H1 (cell line): ENCODE results near the gene CCDC71L.

Experiments used
- ATF2 ChIP-seq: IDR thresholded peaks from 2 replicates; pipeline ENCODE4 v1.6.1; 2012; ENCODE audit warnings: low read length, inconsistent platforms
- BCL11A ChIP-seq, 2 experiments: IDR thresholded peaks; one replicate each; pipeline ENCODE4 v1.6.1; 2011; ENCODE audit warnings: low read depth in 2 of 2, low read length in 2 of 2, mild to moderate bottlenecking in 2 of 2
- CHD2 ChIP-seq: IDR thresholded peaks from 2 replicates; pipeline ENCODE4 v1.6.1; 2012; ENCODE audit warnings: low read length, improper control_type of control experiment
- CREB1 ChIP-seq: IDR thresholded peaks from 2 replicates; pipeline ENCODE4 v1.6.1; 2012; ENCODE audit warnings: inconsistent platforms
- CTCF ChIP-seq, 3 experiments: IDR thresholded peaks; 1 replicate in 2 of 3; 2 replicates in 1 of 3; pipeline versions ENCODE4 v1.5.1 to v1.6.1; 2011; ENCODE audit warnings: low read length in 3 of 3, mild to moderate bottlenecking in 3 of 3, inconsistent platforms in 2 of 3, low read depth in 1 of 3, moderate library complexity in 1 of 3; ENCODE audit not compliant: insufficient read depth in 1 of 3; ENCODE audit errors: control extremely low read depth in 1 of 3
- EGR1 ChIP-seq: IDR thresholded peaks from 2 replicates; pipeline ENCODE4 v1.6.1; 2011; ENCODE audit warnings: low read depth, low read length, borderline replicate concordance
- EZH2 ChIP-seq: fragments of 200-600 bp; sonication (generic); IDR thresholded peaks from 2 replicates; pipeline ENCODE4 v1.7.1; 2012; ENCODE audit warnings: low read depth, mild to moderate bottlenecking, moderate library complexity, low read length, inconsistent platforms; ENCODE audit not compliant: severe bottlenecking
- MAX ChIP-seq: IDR thresholded peaks from 2 replicates; pipeline ENCODE4 v1.6.1; 2012; ENCODE audit warnings: inconsistent platforms
- POLR2A ChIP-seq, 2 experiments: IDR thresholded peaks; 1 replicate in 1 of 2; 2 replicates in 1 of 2; pipeline ENCODE4 v1.6.1; 2011; ENCODE audit warnings: low read depth in 2 of 2, low read length in 2 of 2, mild to moderate bottlenecking in 2 of 2; ENCODE audit errors: control extremely low read depth in 1 of 2
- POLR2AphosphoS5 ChIP-seq: IDR thresholded peaks from 2 replicates; pipeline ENCODE4 v1.6.1; 2011; ENCODE audit warnings: low read depth, low read length
- RAD21 ChIP-seq, 2 experiments: IDR thresholded peaks in 1 of 2; conservative IDR thresholded peaks in 1 of 2; 2 replicates each; pipeline ENCODE4 v1.6.1; 2011; ENCODE audit warnings: low read depth in 2 of 2, low read length in 2 of 2, improper control_type of control experiment in 1 of 2, inconsistent platforms in 1 of 2, mild to moderate bottlenecking in 1 of 2, moderate library complexity in 1 of 2
- SUZ12 ChIP-seq: fragments of 200-600 bp; sonication (generic); IDR thresholded peaks from 2 replicates; pipeline ENCODE4 v1.6.1; 2012; ENCODE audit warnings: mild to moderate bottlenecking, inconsistent platforms, low read length, moderate library complexity, mixed read lengths
- YY1 ChIP-seq: IDR thresholded peaks from 2 replicates; pipeline ENCODE4 v1.6.1; 2011; ENCODE audit warnings: low read depth, mild to moderate bottlenecking, low read length
- TF ChIP-seq, protein P1 (sequence below): IDR thresholded peaks from 2 replicates; pipeline ENCODE4 v1.6.1; 2011; ENCODE audit warnings: low read length, improper control_type of control experiment

GRCh38 chr7:106655703-106656498 is 5.1 kb downstream of the CCDC71L start:
- TF ChIP-seq MAX (no peak), POLR2A (IDR thresholded peaks at IDR 0.05; ENCODE audit: control extremely low read depth in 1 of 2, low read depth in 2 of 2, low read length in 2 of 2) (no peak), CTCF (IDR thresholded peaks at IDR 0.05; ENCODE audit: control extremely low read depth in 1 of 3, insufficient read depth in 1 of 3, low read depth in 1 of 3, low read length in 3 of 3) (no peak), EGR1 (no peak), CREB1 (no peak), RAD21 (IDR thresholded peaks at IDR 0.05 in 1 of 2, conservative IDR thresholded peaks at IDR 0.05 in 1 of 2; ENCODE audit: low read depth in 2 of 2, low read length in 2 of 2) (no peak), EZH2 (no peak), CHD2 (no peak), SUZ12 (no peak), YY1 (no peak), BCL11A (IDR thresholded peaks at IDR 0.05; ENCODE audit: low read depth in 2 of 2, low read length in 2 of 2) (no peak), POLR2AphosphoS5 (no peak), ATF2 (no peak)
- TF ChIP-seq, protein P1, sequence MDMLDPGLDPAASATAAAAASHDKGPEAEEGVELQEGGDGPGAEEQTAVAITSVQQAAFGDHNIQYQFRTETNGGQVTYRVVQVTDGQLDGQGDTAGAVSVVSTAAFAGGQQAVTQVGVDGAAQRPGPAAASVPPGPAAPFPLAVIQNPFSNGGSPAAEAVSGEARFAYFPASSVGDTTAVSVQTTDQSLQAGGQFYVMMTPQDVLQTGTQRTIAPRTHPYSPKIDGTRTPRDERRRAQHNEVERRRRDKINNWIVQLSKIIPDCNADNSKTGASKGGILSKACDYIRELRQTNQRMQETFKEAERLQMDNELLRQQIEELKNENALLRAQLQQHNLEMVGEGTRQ, result no peak
